Caco-2 (cell line): ENCODE data around the gene MYH14. TPM values are rescaled to one million over a fixed set of nuclear protein-coding genes. Genes with fewer than 3 reads are reported as not detected.

ENCODE experiments used
- BruUV-seq: library from RNA; stranded (reverse); fragments of 400-500 nt; replicated peaks from 2 replicates; lab custom pipeline; 2021; lab: Mats Ljungman, UMichigan
- CTCF ChIA-PET: fragments of 300-600 bp; sonication (Branson Sonifier 250); formaldehyde crosslinking; loops from one replicate; lab custom pipeline; 2022; ENCODE audit warnings: antibody characterized with exemption; lab: Charles Lee
- POLR2A ChIA-PET: fragments of 300-600 bp; sonication (Branson Sonifier 250); formaldehyde crosslinking; loops from one replicate; lab custom pipeline; 2022; ENCODE audit warnings: antibody characterized with exemption; lab: Charles Lee
- DNase-seq, 2 experiments: peaks; one replicate each; pipeline versions ENCODE4 v3.0.0 to v3.0.0-alpha.2; 2020 to 2022
- H3K27me3 ChIP-seq: replicated peaks from 2 replicates; pipeline ENCODE4 v1.6.0; 2011; ENCODE audit warnings: low read length; ENCODE audit not compliant: control insufficient read depth, insufficient read depth
- H3K36me3 ChIP-seq: 2 replicates; pipeline ENCODE4 v1.5.1; 2011; ENCODE audit warnings: low read length; ENCODE audit not compliant: control insufficient read depth, insufficient read depth
- H3K4me1 ChIP-seq: fragments of 250-450 bp; sonication (Bioruptor Pico); 2 replicates; pipeline ENCODE4 v1.5.1; 2020; ENCODE audit warnings: mild to moderate bottlenecking
- H3K4me3 ChIP-seq: 2 replicates; pipeline ENCODE4 v1.5.1; 2011; ENCODE audit warnings: low read depth, mild to moderate bottlenecking, control low read depth, low read length
- H3K9me3 ChIP-seq: fragments of 250-450 bp; sonication (Bioruptor Pico); 2 replicates; pipeline ENCODE4 v1.5.1; 2020; ENCODE audit warnings: mild to moderate bottlenecking, moderate library complexity
- H3K27ac Mint-ChIP-seq: one replicate; pipeline ENCODE4 v1.8.0; 2022; ENCODE audit warnings: mixed read lengths; ENCODE audit not compliant: unreplicated experiment
- H3K27me3 Mint-ChIP-seq: one replicate; pipeline ENCODE4 v1.8.0; 2022; ENCODE audit warnings: mixed read lengths; ENCODE audit not compliant: insufficient read depth, unreplicated experiment
- H3K36me3 Mint-ChIP-seq: one replicate; pipeline ENCODE4 v1.8.0; 2022; ENCODE audit warnings: mild to moderate bottlenecking, mixed read lengths; ENCODE audit not compliant: insufficient read depth, unreplicated experiment
- H3K4me1 Mint-ChIP-seq: one replicate; pipeline ENCODE4 v1.8.0; 2022; ENCODE audit warnings: low read depth, mixed read lengths; ENCODE audit not compliant: unreplicated experiment
- H3K4me3 Mint-ChIP-seq: one replicate; pipeline ENCODE4 v1.8.0; 2022; ENCODE audit warnings: mild to moderate bottlenecking, moderate library complexity, mixed read lengths; ENCODE audit not compliant: unreplicated experiment
- H3K9me3 Mint-ChIP-seq: one replicate; pipeline ENCODE4 v1.8.0; 2022; ENCODE audit warnings: mixed read lengths; ENCODE audit not compliant: unreplicated experiment
- intact Hi-C: fragments of 100-400 bp; cut with micrococcal nuclease; formaldehyde crosslinking; loops from one replicate; pipeline ENCODE4 v1.10.0; 2022; ENCODE audit not compliant: unreplicated experiment
- total RNA-seq: library from RNA; stranded (reverse); gene quantifications from 2 replicates; pipeline ENCODE4 v1.2.3, GENCODE V29; 2022
- TF ChIP-seq, protein P1 (sequence below), 2 experiments: fragments of 200-600 bp in 1 of 2; IDR thresholded peaks; 1 replicate in 1 of 2; 2 replicates in 1 of 2; pipeline versions ENCODE4 v1.5.1 to v1.8.0; 2011 to 2022; ENCODE audit warnings: antibody characterized with exemption in 1 of 2, control low read depth in 1 of 2, inconsistent platforms in 1 of 2, low read depth in 1 of 2, low read length in 1 of 2, mild to moderate bottlenecking in 1 of 2, moderate library complexity in 1 of 2; ENCODE audit not compliant: insufficient read depth in 1 of 2, severe bottlenecking in 1 of 2, unreplicated experiment in 1 of 2

MYH14 gene
- total RNA-seq, 1 experiment from 2014 or later = 89.8 TPM

DNA sequence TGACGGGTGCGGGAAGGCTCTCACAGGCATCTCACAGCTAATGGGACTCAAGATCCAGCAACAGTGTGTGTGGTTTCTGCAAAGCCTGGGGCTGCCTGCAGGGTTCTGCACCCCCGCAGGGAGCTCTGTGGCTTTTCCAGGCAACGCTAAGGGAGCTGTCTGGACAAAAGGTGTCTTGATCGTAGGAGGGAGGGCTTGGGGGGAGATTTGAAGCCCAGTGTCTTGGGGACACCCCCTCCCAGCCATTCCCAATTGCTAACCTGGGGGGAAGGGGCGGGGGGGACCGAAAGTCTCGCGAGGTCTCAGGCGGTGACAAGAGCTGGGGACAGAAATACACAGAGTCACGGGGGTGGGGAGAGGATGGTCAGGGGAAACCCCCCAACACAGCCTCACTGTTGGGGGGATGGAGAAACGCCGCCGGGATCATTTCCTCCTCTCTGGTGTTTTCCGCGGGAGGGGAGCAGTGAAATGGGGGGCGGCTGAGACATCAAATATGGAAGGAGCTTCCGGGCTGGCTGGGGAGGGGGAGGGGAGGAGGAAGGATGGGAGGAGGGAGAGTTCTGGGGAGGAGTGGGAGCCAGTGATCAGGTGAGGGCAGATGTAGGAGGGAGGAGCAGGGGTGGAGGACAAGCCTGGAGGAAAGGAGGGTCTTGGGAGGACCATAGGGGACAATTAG lies 112.5 kb downstream of the MYH14 start:
- POLR2A ChIA-PET = interaction anchor here (0.6 to 1.2 kb wide), 4 partner anchors 13 to 125 kb away, joined by 4 to 8 read pairs (median 5); partner anchors contain the start of gene KCNC3
- TF ChIP-seq, protein P1, sequence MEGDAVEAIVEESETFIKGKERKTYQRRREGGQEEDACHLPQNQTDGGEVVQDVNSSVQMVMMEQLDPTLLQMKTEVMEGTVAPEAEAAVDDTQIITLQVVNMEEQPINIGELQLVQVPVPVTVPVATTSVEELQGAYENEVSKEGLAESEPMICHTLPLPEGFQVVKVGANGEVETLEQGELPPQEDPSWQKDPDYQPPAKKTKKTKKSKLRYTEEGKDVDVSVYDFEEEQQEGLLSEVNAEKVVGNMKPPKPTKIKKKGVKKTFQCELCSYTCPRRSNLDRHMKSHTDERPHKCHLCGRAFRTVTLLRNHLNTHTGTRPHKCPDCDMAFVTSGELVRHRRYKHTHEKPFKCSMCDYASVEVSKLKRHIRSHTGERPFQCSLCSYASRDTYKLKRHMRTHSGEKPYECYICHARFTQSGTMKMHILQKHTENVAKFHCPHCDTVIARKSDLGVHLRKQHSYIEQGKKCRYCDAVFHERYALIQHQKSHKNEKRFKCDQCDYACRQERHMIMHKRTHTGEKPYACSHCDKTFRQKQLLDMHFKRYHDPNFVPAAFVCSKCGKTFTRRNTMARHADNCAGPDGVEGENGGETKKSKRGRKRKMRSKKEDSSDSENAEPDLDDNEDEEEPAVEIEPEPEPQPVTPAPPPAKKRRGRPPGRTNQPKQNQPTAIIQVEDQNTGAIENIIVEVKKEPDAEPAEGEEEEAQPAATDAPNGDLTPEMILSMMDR (IDR thresholded peaks at IDR 0.05; ENCODE audit: insufficient read depth in 1 of 2, low read depth in 1 of 2, low read length in 1 of 2, severe bottlenecking in 1 of 2, unreplicated experiment in 1 of 2) = no peak
- no peaks in the 10 kb centered on the region; the same call in 1 of the 2 replicates for H3K27me3 ChIP-seq

DNA sequence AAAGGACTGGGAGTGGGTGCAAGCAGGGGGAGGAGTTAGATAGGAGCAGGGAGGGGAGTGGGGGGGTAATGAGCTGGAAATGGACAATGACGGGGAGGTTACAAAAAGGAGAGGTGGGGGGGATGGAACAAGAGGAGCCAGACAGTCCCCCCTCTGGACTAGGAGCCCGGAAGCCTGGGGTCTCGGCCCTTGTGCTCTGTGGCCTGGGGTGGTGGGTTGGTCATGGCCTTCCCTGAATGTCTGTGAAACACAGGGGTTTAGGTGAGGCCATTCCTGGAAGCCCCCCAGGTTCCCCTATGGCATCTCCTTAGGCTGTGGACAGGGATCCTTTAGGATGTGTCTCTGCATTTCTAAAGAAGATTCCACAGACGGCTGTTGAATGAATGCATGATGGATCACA lies 113.7 kb downstream of the MYH14 start:
- Mint-ChIP-seq H3K36me3 (peaks cover 26% of the 10 kb centered on the region), H3K4me1 (peaks cover 17% of the 10 kb centered on the region), H3K27me3 (peaks cover 9% of the 10 kb centered on the region), H3K4me3 (peak overlapping the region; percentile 30), H3K27ac (no peak overlapping the region), H3K9me3 (no peaks in the 10 kb centered on the region)
- DNase-seq = no peak
- ChIA-PET CTCF (no interaction called here), POLR2A (no interaction called here)
- H3K27me3 ChIP-seq = no peaks in the 10 kb centered on the region; the same call in 1 of the 2 replicates
- no peaks in the 10 kb centered on the region for H3K36me3 ChIP-seq
- TF ChIP-seq, protein P1 (IDR thresholded peaks at IDR 0.05; ENCODE audit: insufficient read depth in 1 of 2, low read depth in 1 of 2, low read length in 1 of 2, severe bottlenecking in 1 of 2, unreplicated experiment in 1 of 2) = no peak
- no TSS peak for BruUV-seq
- no peaks in the 10 kb centered on the region for H3K9me3 ChIP-seq
- no peak overlapping the region for H3K4me3 ChIP-seq
- intact Hi-C loops = loop anchor here (10.0 kb wide), 1 partner anchor 442 kb away; the partner anchor contains the start of genes AKT1S1 and TBC1D17
- H3K4me1 ChIP-seq = peaks cover 11% of the 10 kb centered on the region; the same call in 1 of the 2 replicates

More for the DNA sequence above, 112.5 kb downstream of the MYH14 start:
- Histone ChIP-seq H3K4me1 (peaks cover 11% of the 10 kb centered on the region; the same call in 1 of the 2 replicates), H3K9me3 (no peaks in the 10 kb centered on the region), H3K36me3 (no peaks in the 10 kb centered on the region), H3K4me3 (peak overlapping the region; percentile 40)
- Mint-ChIP-seq H3K27ac (peak overlapping the region; percentile 14), H3K9me3 (no peaks in the 10 kb centered on the region), H3K4me1 (peaks cover 17% of the 10 kb centered on the region), H3K27me3 (peaks cover 9% of the 10 kb centered on the region), H3K4me3 (peak overlapping the region; percentile 75), H3K36me3 (peaks cover 24% of the 10 kb centered on the region)
- intact Hi-C loops = loop anchor here (10.0 kb wide), 1 partner anchor 441 kb away; the partner anchor contains the start of genes AKT1S1 and TBC1D17
- peak; percentile 58 to 68 for DNase-seq
- CTCF ChIA-PET = interaction anchor here (0.7 to 1.5 kb wide), 7 partner anchors 9 to 168 kb away, joined by 3 to 11 read pairs (median 5); partner anchors contain the start of gene KCNC3
- BruUV-seq = no TSS peak

DNA sequence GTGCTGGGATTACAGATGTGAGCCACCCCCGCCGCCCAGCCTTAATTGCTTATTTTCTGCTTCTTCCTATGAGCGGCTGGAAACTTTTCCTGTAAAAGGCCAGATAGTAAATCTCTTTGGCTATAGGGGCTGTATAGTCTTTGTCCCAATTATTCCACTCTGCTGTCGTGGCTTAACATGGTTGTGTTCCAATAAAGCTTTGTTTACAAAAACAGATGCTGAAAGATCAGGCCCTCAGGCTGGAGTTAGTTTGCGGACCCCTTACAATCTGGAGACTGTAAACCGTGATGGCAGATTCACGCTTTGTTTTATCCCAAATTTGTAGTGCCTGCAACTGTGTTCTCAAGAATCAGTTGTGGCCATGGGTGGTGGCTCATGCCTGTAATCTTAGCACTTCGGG lies 115.0 kb downstream of the MYH14 start:
- intact Hi-C loops = loop anchor here (10.0 kb wide), 1 partner anchor 444 kb away; the partner anchor contains the start of genes AKT1S1 and TBC1D17
- no peaks in the 10 kb centered on the region for H3K27me3 ChIP-seq
- H3K9me3 ChIP-seq = no peaks in the 10 kb centered on the region
- H3K36me3 ChIP-seq = no peaks in the 10 kb centered on the region
- ChIA-PET CTCF (no interaction called here), POLR2A (interaction anchor here (2.0 kb wide), 1 partner anchor 15 kb away, joined by 17 read pairs; no protein-coding TSS in a partner anchor)
- H3K4me3 Mint-ChIP-seq = no peak overlapping the region
- H3K36me3 Mint-ChIP-seq = peaks cover 35% of the 10 kb centered on the region
- peaks cover 17% of the 10 kb centered on the region for H3K4me1 Mint-ChIP-seq
- peaks cover 4% of the 10 kb centered on the region; the same call in 1 of the 2 replicates for H3K4me1 ChIP-seq
- H3K9me3 Mint-ChIP-seq = no peaks in the 10 kb centered on the region
- no peak for DNase-seq
- no TSS peak for BruUV-seq
- H3K27me3 Mint-ChIP-seq = peaks cover 9% of the 10 kb centered on the region
- H3K4me3 ChIP-seq = no peak overlapping the region
- TF ChIP-seq, protein P1 (IDR thresholded peaks at IDR 0.05; ENCODE audit: insufficient read depth in 1 of 2, low read depth in 1 of 2, low read length in 1 of 2, severe bottlenecking in 1 of 2, unreplicated experiment in 1 of 2) = no peak
- H3K27ac Mint-ChIP-seq = no peak overlapping the region
